Measurements from ENCODE around the gene PTGDS.

GRCh38 chr9:136968333-136969127, 8.8 kb upstream of the PTGDS start:
- TF ChIP-seq POLR2A (IDR thresholded peaks at IDR 0.05) (no peak), CTCF (IDR thresholded peaks at IDR 0.05) (no peak), POLR2AphosphoS5 (IDR thresholded peaks at IDR 0.05) (no peak)

Data from breast epithelium (tissue), 3 donors.